IPS-20b (cell line): ENCODE results near the gene ABI1.

ENCODE experiments used
- H3K27ac ChIP-seq: one replicate; pipeline ENCODE4 v1.5.1; 2013; ENCODE audit warnings: low read length
- H3K27me3 ChIP-seq: 2 replicates; pipeline ENCODE4 v1.6.1; 2013; ENCODE audit warnings: mild to moderate bottlenecking, low read length, inconsistent platforms; ENCODE audit not compliant: insufficient read depth
- H3K36me3 ChIP-seq: 2 replicates; pipeline ENCODE4 v1.6.1; 2013; ENCODE audit warnings: low read depth, mild to moderate bottlenecking, inconsistent platforms, low read length, moderate library complexity; ENCODE audit not compliant: insufficient read depth
- H3K4me1 ChIP-seq: 2 replicates; pipeline ENCODE4 v1.6.1; 2013; ENCODE audit warnings: mild to moderate bottlenecking, control low read depth, inconsistent platforms, low read length, moderate library complexity; ENCODE audit not compliant: insufficient read depth
- H3K4me3 ChIP-seq: 2 replicates; pipeline ENCODE4 v1.5.1; 2013; ENCODE audit warnings: mild to moderate bottlenecking, low read length, inconsistent platforms
- H3K9ac ChIP-seq: 2 replicates; pipeline ENCODE4 v1.6.1; 2013; ENCODE audit warnings: low read depth, mild to moderate bottlenecking, inconsistent platforms, low read length, moderate library complexity
- H3K9me3 ChIP-seq: 2 replicates; pipeline ENCODE4 v1.6.1; 2013; ENCODE audit warnings: mild to moderate bottlenecking, low read depth, low read length, inconsistent platforms; ENCODE audit not compliant: insufficient read depth

The ABI1 gene

GRCh38 chr10:26815500-26815899, 45.3 kb downstream of the ABI1 start:
- no peaks in the 10 kb centered on the region for H3K4me1 ChIP-seq
- no peaks in the 10 kb centered on the region for H3K36me3 ChIP-seq
- no peak overlapping the region for H3K4me3 ChIP-seq
- H3K27me3 ChIP-seq: no peaks in the 10 kb centered on the region
- no peaks in the 10 kb centered on the region for H3K9me3 ChIP-seq
- H3K9ac ChIP-seq: no peak overlapping the region
- no peak overlapping the region for H3K27ac ChIP-seq

DNA sequence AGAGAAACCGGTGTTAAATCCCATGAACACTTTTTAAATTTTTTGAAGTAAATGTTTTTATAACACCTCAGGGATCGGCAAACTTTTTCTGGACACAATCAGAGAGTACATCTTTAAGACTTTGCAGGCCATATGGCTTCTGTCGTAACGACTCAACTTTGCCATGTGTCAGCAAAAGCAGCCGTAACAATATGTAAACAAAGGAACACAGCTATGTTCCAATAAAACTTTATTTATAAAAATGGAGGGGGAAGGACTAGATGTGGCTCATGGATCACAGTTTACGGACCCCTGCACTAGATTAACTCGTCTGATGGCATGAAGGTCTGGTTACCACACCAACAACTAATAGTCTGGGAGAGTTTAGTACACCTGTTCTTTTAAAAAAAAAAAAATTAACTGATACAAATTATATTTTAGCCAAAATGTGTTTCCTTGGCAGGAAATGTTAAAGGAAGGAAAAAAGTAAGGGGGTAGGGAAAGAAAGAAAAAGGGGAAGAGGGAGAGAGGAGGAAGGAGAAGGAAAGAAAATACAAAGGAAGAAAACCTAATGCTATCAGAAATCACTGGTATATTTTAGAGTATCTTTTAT, 50.2 kb downstream of the ABI1 start:
- H3K36me3 ChIP-seq: no peaks in the 10 kb centered on the region
- peaks cover 7% of the 10 kb centered on the region for H3K4me1 ChIP-seq
- H3K9ac ChIP-seq: no peak overlapping the region
- no peaks in the 10 kb centered on the region for H3K27me3 ChIP-seq
- H3K27ac ChIP-seq: no peak overlapping the region
- no peak overlapping the region for H3K4me3 ChIP-seq
- no peaks in the 10 kb centered on the region for H3K9me3 ChIP-seq

GRCh38 chr10:26809973-26810372, 50.8 kb downstream of the ABI1 start:
- Histone ChIP-seq H3K4me1 (peaks cover 12% of the 10 kb centered on the region), H3K9ac (no peak overlapping the region), H3K4me3 (no peak overlapping the region), H3K36me3 (no peaks in the 10 kb centered on the region), H3K27me3 (no peaks in the 10 kb centered on the region), H3K27ac (no peak overlapping the region), H3K9me3 (no peaks in the 10 kb centered on the region)

DNA sequence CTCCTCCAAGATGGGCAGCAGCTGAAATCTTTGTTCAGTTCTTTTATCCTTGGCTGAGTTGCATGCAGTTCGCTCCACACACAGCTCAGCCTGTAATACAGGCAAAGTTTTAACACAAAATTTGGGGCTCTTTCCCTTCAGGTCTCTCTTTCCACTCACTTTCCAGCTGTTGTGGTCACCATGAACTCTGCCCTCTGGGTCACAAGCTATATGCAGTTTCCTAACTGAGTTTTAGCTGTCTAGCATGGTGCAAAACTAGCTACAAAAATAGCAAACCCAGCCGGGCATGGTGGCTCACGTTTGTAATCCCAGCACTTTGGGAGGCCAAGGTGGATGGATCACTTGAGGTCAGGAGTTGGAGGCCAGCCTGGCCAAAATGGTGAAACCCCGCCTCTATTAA, 53.2 kb downstream of the ABI1 start:
- no peak overlapping the region for H3K9ac ChIP-seq
- no peaks in the 10 kb centered on the region for H3K27me3 ChIP-seq
- H3K9me3 ChIP-seq: no peaks in the 10 kb centered on the region
- H3K4me3 ChIP-seq: no peak overlapping the region
- H3K4me1 ChIP-seq: peaks cover 31% of the 10 kb centered on the region
- H3K36me3 ChIP-seq: no peaks in the 10 kb centered on the region
- H3K27ac ChIP-seq: no peak overlapping the region

GRCh38 chr10:26806557-26806956, 54.2 kb downstream of the ABI1 start:
- no peak overlapping the region for H3K9ac ChIP-seq
- no peaks in the 10 kb centered on the region for H3K9me3 ChIP-seq
- no peaks in the 10 kb centered on the region for H3K27me3 ChIP-seq
- H3K36me3 ChIP-seq: no peaks in the 10 kb centered on the region
- no peak overlapping the region for H3K4me3 ChIP-seq
- H3K27ac ChIP-seq: no peak overlapping the region
- H3K4me1 ChIP-seq: peaks cover 35% of the 10 kb centered on the region

GRCh38 chr10:26805567-26806245, 55.1 kb downstream of the ABI1 start:
- Histone ChIP-seq H3K4me1 (peaks cover 35% of the 10 kb centered on the region), H3K9ac (0 out of 2 replicates have a peak overlapping the region, but pooled peaks have one; percentile 24), H3K27ac (no peak overlapping the region), H3K27me3 (no peaks in the 10 kb centered on the region), H3K9me3 (no peaks in the 10 kb centered on the region), H3K36me3 (no peaks in the 10 kb centered on the region), H3K4me3 (no peak overlapping the region)

GRCh38 chr10:26804418-26805393, 56.1 kb downstream of the ABI1 start:
- Histone ChIP-seq H3K27ac (no peak overlapping the region), H3K9ac (no peak overlapping the region), H3K4me1 (peaks cover 35% of the 10 kb centered on the region)

DNA sequence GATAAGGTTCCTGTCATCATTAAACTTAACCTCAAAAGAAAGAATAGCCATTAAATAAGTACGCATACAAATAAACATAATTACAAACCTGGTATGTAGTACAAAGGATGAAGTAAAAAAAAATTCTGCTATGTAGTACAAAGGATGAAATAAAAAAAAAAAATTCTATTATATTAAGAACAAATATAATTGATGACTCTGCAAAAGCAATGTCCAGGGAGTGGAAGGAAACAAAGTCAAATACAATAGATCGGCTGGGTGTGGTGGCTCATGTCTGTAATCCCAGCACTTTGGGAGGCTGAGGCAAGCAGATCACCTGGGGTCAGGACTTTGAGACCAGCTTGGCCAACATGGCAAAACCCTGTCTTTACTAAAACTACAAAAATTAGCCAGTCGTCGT, 56.9 kb downstream of the ABI1 start:
- Histone ChIP-seq H3K27me3 (no peaks in the 10 kb centered on the region), H3K9me3 (no peaks in the 10 kb centered on the region), H3K4me3 (no peak overlapping the region), H3K36me3 (no peaks in the 10 kb centered on the region), H3K9ac (no peak overlapping the region), H3K27ac (no peak overlapping the region), H3K4me1 (peaks cover 35% of the 10 kb centered on the region)

More at GRCh38 chr10:26804418-26805393, 56.1 kb downstream of the ABI1 start:
- no peaks in the 10 kb centered on the region for H3K9me3 ChIP-seq
- H3K27me3 ChIP-seq: no peaks in the 10 kb centered on the region
- H3K4me3 ChIP-seq: no peak overlapping the region
- H3K36me3 ChIP-seq: no peaks in the 10 kb centered on the region

DNA sequence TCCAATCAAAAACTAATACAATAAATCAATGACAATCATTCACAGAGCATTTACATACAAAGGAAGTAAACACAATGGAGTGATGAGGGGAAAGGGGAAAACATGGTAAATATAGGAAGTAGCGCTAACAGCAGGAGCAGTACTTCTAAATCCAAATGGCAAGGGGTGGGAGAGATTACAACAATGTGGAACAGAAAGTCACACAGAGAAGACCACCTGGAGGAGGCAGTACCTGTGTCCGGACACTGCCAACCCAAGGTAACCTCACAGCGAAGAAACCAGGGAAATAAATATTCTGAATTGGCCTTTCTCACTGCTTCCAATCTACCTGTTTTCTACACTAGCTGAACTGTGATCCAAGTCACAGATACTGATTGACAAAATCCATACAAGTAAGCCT, 58.2 kb downstream of the ABI1 start:
- H3K4me1 ChIP-seq: peaks cover 35% of the 10 kb centered on the region

DNA sequence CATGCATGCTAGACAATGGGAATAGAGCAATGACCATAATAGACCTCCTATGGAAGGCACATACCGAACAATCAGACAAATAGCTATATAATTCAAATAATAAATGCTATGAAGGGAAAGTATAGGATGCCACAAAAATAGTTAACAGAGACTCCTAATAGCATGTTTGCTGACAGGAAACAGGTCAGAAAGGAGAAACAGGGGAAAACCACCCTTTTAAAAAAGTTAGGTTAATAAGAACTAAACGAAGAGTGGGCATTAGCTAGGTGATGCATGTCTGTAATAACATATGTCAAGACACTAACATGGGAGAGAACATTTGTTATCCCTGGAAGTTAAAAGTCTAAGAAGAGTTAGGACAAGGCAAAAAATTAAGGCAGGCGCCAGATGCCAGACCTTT, 58.9 kb downstream of the ABI1 start:
- Histone ChIP-seq H3K4me1 (peaks cover 35% of the 10 kb centered on the region), H3K36me3 (no peaks in the 10 kb centered on the region), H3K4me3 (no peak overlapping the region), H3K27ac (no peak overlapping the region), H3K27me3 (no peaks in the 10 kb centered on the region), H3K9me3 (peaks cover 4% of the 10 kb centered on the region; the same call in 1 of the 2 replicates), H3K9ac (no peak overlapping the region)

More for the DNA sequence above, 58.2 kb downstream of the ABI1 start:
- Histone ChIP-seq H3K27ac (no peak overlapping the region), H3K4me3 (no peak overlapping the region), H3K9ac (0 out of 2 replicates have a peak overlapping the region, but pooled peaks have one; percentile 5), H3K36me3 (no peaks in the 10 kb centered on the region), H3K9me3 (no peaks in the 10 kb centered on the region), H3K27me3 (no peaks in the 10 kb centered on the region)

- H3K9me3 ChIP-seq: peaks cover 10% of the 10 kb centered on the region
- no peak overlapping the region for H3K9ac ChIP-seq
- no peaks in the 10 kb centered on the region for H3K27me3 ChIP-seq
- no peaks in the 10 kb centered on the region; the same call in 1 of the 2 replicates for H3K36me3 ChIP-seq
- H3K4me1 ChIP-seq: peaks cover 34% of the 10 kb centered on the region
- H3K4me3 ChIP-seq: no peak overlapping the region
- no peak overlapping the region for H3K27ac ChIP-seq
Observed at GRCh38 chr10:26801274-26801673, 59.5 kb downstream of the ABI1 start.
